Stimulated activated naive CD4-positive, alpha-beta T cell (primary cell): ENCODE data around the gene HSD3B2.
"Not testable (repeated sequence)": the region's sequence is repeated elsewhere in the genome, so short reads cannot be mapped to it uniquely, and the experiment has no call there.

Experiments used
- DNase-seq, 6 experiments: peaks; one replicate each; lab custom pipeline; 2025; lab: John Stamatoyannopoulos, UW

The HSD3B2 gene

GRCh38 chr1:119414950-119415349 lies at the start of gene HSD3B2:
TSS of gene HSD3B2 (plus strand) at chr1:119415150. CDS start at chr1:119415420, 270 bp downstream.
- no peak for DNase-seq

GRCh38 chr1:119366424-119366823 lies 48.5 kb upstream of the HSD3B2 start:
- no peak for DNase-seq

- DNase-seq, result no peak
These were observed 47.4 kb upstream of the HSD3B2 start for GRCh38 chr1:119367432-119368124.

- no peak for DNase-seq
These were observed 46.4 kb upstream of the HSD3B2 start, which contains the start of gene HAO2 for GRCh38 chr1:119368554-119368953. TSS of gene HAO2 (plus strand) at chr1:119368785. CDS start at chr1:119381086, 12,301 bp downstream.

- DNase-seq, result no peak
These were observed 44.2 kb upstream of the HSD3B2 start for GRCh38 chr1:119370748-119371147.

- no peak for DNase-seq
These were observed 43.1 kb upstream of the HSD3B2 start for GRCh38 chr1:119371815-119372214.

GRCh38 chr1:119372503-119373086 lies 42.4 kb upstream of the HSD3B2 start:
- DNase-seq, result no peak

GRCh38 chr1:119373465-119373864 lies 41.5 kb upstream of the HSD3B2 start:
- DNase-seq, result no peak

- no peak for DNase-seq
These were observed 40.6 kb upstream of the HSD3B2 start for GRCh38 chr1:119374208-119374874.

- no peak for DNase-seq
These were observed 39.6 kb upstream of the HSD3B2 start for GRCh38 chr1:119375366-119375765.

- DNase-seq, result no peak
These were observed 38.4 kb upstream of the HSD3B2 start for GRCh38 chr1:119376594-119376993.

- not testable (repeated sequence) for DNase-seq
These were observed 37.4 kb upstream of the HSD3B2 start for GRCh38 chr1:119377594-119377993.

- DNase-seq, result no peak
These were observed 35.8 kb upstream of the HSD3B2 start for GRCh38 chr1:119379117-119379516.

GRCh38 chr1:119380304-119380703 lies 34.6 kb upstream of the HSD3B2 start:
- DNase-seq, result no peak

- DNase-seq, result no peak
These were observed 33.8 kb upstream of the HSD3B2 start for GRCh38 chr1:119380983-119381662.

GRCh38 chr1:119384591-119384990 lies 30.4 kb upstream of the HSD3B2 start:
- DNase-seq, result no peak

GRCh38 chr1:119385650-119386049 lies 29.3 kb upstream of the HSD3B2 start:
- DNase-seq, result no peak

GRCh38 chr1:119387858-119388257 lies 27.1 kb upstream of the HSD3B2 start:
- DNase-seq, result no peak

GRCh38 chr1:119388450-119388849 lies 26.5 kb upstream of the HSD3B2 start:
- no peak for DNase-seq

GRCh38 chr1:119390526-119390925 lies 24.4 kb upstream of the HSD3B2 start:
- DNase-seq, result no peak

- DNase-seq, result no peak
These were observed 23.2 kb upstream of the HSD3B2 start for GRCh38 chr1:119391749-119392148.

GRCh38 chr1:119394085-119394484 lies 20.9 kb upstream of the HSD3B2 start:
- DNase-seq, result no peak

- no peak for DNase-seq
These were observed 18.0 kb upstream of the HSD3B2 start for GRCh38 chr1:119396982-119397381.
